Fibroblast of lung (primary cell): ENCODE results near the gene TBL1X. TPM values are rescaled to one million over a fixed set of nuclear protein-coding genes. Genes with fewer than 3 reads are reported as not detected.

Experiments
- DNase-seq, 2 donors: peaks; one replicate each; pipeline versions ENCODE4 v3.0.0 to v3.0.0-alpha.2; 2010; ENCODE audit warnings: low read depth in 2 of 2
- H2AFZ ChIP-seq: 2 replicates; pipeline ENCODE4 v1.5.1; 2012; ENCODE audit warnings: low read length, control low read depth, inconsistent platforms
- H3K27ac ChIP-seq: 2 replicates; pipeline ENCODE4 v1.5.1; 2011; ENCODE audit warnings: low read length, control low read depth; ENCODE audit not compliant: insufficient read depth
- H3K27me3 ChIP-seq: 2 replicates; pipeline ENCODE4 v1.5.1; 2011; ENCODE audit warnings: mild to moderate bottlenecking, low read length; ENCODE audit not compliant: control insufficient read depth, insufficient read depth
- H3K36me3 ChIP-seq: 2 replicates; pipeline ENCODE4 v1.5.1; 2011; ENCODE audit warnings: low read length; ENCODE audit not compliant: control insufficient read depth, insufficient read depth
- H3K4me1 ChIP-seq: 2 replicates; pipeline ENCODE4 v1.5.1; 2011; ENCODE audit warnings: low read length; ENCODE audit not compliant: control insufficient read depth, insufficient read depth; ENCODE audit errors: extremely low read depth
- H3K4me2 ChIP-seq: 2 replicates; pipeline ENCODE4 v1.5.1; 2011; ENCODE audit warnings: low read length, control low read depth; ENCODE audit not compliant: insufficient read depth; ENCODE audit errors: extremely low read depth
- H3K4me3 ChIP-seq, 4 experiments: fragments of 200-600 bp in 1 of 4; sonication (generic) in 1 of 4; replicated peaks in 1 of 4; 2 replicates each; pipeline ENCODE4 v1.5.1; 2011 to 2016; ENCODE audit warnings: low read length in 4 of 4, low read depth in 3 of 4, mild to moderate bottlenecking in 3 of 4, control low read depth in 2 of 4, inconsistent platforms in 1 of 4, mixed read lengths in 1 of 4; ENCODE audit not compliant: insufficient read depth in 1 of 4; ENCODE audit errors: control extremely low read depth in 1 of 4
- H3K79me2 ChIP-seq: 2 replicates; pipeline ENCODE4 v1.5.1; 2012; ENCODE audit warnings: mild to moderate bottlenecking, low read length, inconsistent platforms; ENCODE audit not compliant: control insufficient read depth, insufficient read depth
- H3K9ac ChIP-seq: 2 replicates; pipeline ENCODE4 v1.5.1; 2011; ENCODE audit warnings: mild to moderate bottlenecking, low read length, control low read depth; ENCODE audit not compliant: insufficient read depth
- H3K9me3 ChIP-seq: 2 replicates; pipeline ENCODE4 v1.5.1; 2012; ENCODE audit warnings: low read depth, low read length; ENCODE audit not compliant: control insufficient read depth, insufficient read depth
- H4K20me1 ChIP-seq: 2 replicates; pipeline ENCODE4 v1.5.1; 2011; ENCODE audit warnings: low read length; ENCODE audit not compliant: control insufficient read depth, insufficient read depth; ENCODE audit errors: extremely low read depth
- CTCF ChIP-seq, 2 donors: IDR thresholded peaks in 1 of 2; conservative IDR thresholded peaks in 1 of 2; 1 replicate in 1 of 2; 2 replicates in 1 of 2; pipeline ENCODE4 v1.5.1; 2011 to 2012; ENCODE audit warnings: low read length in 2 of 2, control low read depth in 1 of 2, inconsistent platforms in 1 of 2, low read depth in 1 of 2, mild to moderate bottlenecking in 1 of 2
- EZH2 ChIP-seq: IDR thresholded peaks from 2 replicates; pipeline ENCODE4 v1.5.1; 2012; ENCODE audit warnings: low read length, control low read depth, mild to moderate bottlenecking; ENCODE audit errors: missing control alignments
- polyA plus RNA-seq, 2 donors: library from polyadenylated mRNA; depleted of rRNA in 1 of 2; stranded (reverse) in 1 of 2; unstranded in 1 of 2; fragments of >200 nt; gene quantifications; 2 replicates each; pipeline ENCODE4 v1.2.1, GENCODE V29; 2011 to 2012; ENCODE audit warnings: missing spikeins in 1 of 2
- total RNA-seq: library from RNA; depleted of rRNA; stranded (reverse); fragments of >200 nt; gene quantifications from 2 replicates; pipeline ENCODE4 v1.2.1, GENCODE V29; 2014

Gene TBL1X
- total and polyA plus RNA-seq, 2 donors (not counting 1 experiment from before 2014, with no cell fraction given), result 25.8 to 29.4 TPM

GRCh38 chrX:9467146-9467545 is 2.3 kb downstream of the TBL1X start:
- no peak for TF ChIP-seq EZH2
- no peak for TF ChIP-seq CTCF (conservative IDR thresholded peaks at IDR 0.05 in 1 of 2, IDR thresholded peaks at IDR 0.05 in 1 of 2; ENCODE audit: low read depth in 1 of 2, low read length in 2 of 2)
- Histone ChIP-seq H3K79me2 (peaks cover 47% of the 10 kb centered on the region), H3K9ac (no peak overlapping the region)

GRCh38 chrX:9467751-9468150 is 2.9 kb downstream of the TBL1X start:
- H2AFZ ChIP-seq, result no peak overlapping the region

More at GRCh38 chrX:9467146-9467545, 2.3 kb downstream of the TBL1X start:
- Histone ChIP-seq H3K4me1 (no peaks in the 10 kb centered on the region), H4K20me1 (no peaks in the 10 kb centered on the region), H3K27ac (no peak overlapping the region), H3K4me3 (peak overlapping the region; percentile 22 to 67 (median 47)), H2AFZ (no peak overlapping the region), H3K4me2 (peak overlapping the region; percentile 6), H3K36me3 (no peaks in the 10 kb centered on the region), H3K27me3 (no peaks in the 10 kb centered on the region), H3K9me3 (no peaks in the 10 kb centered on the region)
- peak in 1 of 2 donors; percentile 8 for DNase-seq

GRCh38 chrX:9471571-9471985 is 6.7 kb downstream of the TBL1X start:
- Histone ChIP-seq H4K20me1 (no peaks in the 10 kb centered on the region), H3K36me3 (no peaks in the 10 kb centered on the region), H3K9me3 (no peaks in the 10 kb centered on the region), H2AFZ (no peak overlapping the region), H3K9ac (no peak overlapping the region), H3K4me1 (no peaks in the 10 kb centered on the region), H3K79me2 (peaks cover 56% of the 10 kb centered on the region), H3K4me3 (no peak overlapping the region), H3K27ac (no peak overlapping the region), H3K4me2 (no peak overlapping the region), H3K27me3 (no peaks in the 10 kb centered on the region)
- no peak for TF ChIP-seq EZH2
- TF ChIP-seq CTCF (conservative IDR thresholded peaks at IDR 0.05 in 1 of 2, IDR thresholded peaks at IDR 0.05 in 1 of 2; ENCODE audit: low read depth in 1 of 2, low read length in 2 of 2), result no peak
- DNase-seq, result peak in 1 of 2 donors; percentile 11

More at GRCh38 chrX:9467751-9468150, 2.9 kb downstream of the TBL1X start:
- H3K9ac ChIP-seq, result no peak overlapping the region
- no peaks in the 10 kb centered on the region for H3K36me3 ChIP-seq
- H4K20me1 ChIP-seq, result no peaks in the 10 kb centered on the region
- no peaks in the 10 kb centered on the region for H3K27me3 ChIP-seq
- H3K4me1 ChIP-seq, result no peaks in the 10 kb centered on the region
- no peaks in the 10 kb centered on the region for H3K9me3 ChIP-seq
- H3K4me3 ChIP-seq, result peak overlapping the region; percentile 22 to 67 (median 46)
- TF ChIP-seq EZH2 (no peak), CTCF (conservative IDR thresholded peaks at IDR 0.05 in 1 of 2, IDR thresholded peaks at IDR 0.05 in 1 of 2; ENCODE audit: low read depth in 1 of 2, low read length in 2 of 2) (no peak)
- H3K27ac ChIP-seq, result peak overlapping the region; percentile 28
- peaks cover 50% of the 10 kb centered on the region for H3K79me2 ChIP-seq
- no peak for DNase-seq
- peak overlapping the region; percentile 58 for H3K4me2 ChIP-seq
